ENCODE data around the gene CYRIA.

DNA sequence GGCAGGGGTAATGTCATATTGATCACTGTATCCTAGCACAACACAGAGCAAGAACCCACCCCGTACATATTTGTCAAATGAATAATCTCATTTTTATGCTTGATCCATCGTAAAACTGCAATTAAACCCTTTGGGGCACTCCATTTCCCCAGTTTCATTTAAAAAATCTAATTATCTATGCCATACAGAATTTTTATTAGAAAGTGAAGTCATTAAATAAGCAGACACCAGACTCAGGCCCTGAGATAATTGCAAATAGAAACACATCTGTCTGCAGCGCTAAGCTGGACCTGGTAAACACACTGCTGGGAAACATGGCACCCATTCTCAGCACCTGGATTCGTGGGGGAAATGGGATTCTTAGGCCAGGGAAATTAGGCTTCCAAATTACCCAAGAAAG, 5.1 kb downstream of the CYRIA start:
- no peak for TF ChIP-seq JUND (IDR thresholded peaks at IDR 0.05)
- TF ChIP-seq, protein P1, sequence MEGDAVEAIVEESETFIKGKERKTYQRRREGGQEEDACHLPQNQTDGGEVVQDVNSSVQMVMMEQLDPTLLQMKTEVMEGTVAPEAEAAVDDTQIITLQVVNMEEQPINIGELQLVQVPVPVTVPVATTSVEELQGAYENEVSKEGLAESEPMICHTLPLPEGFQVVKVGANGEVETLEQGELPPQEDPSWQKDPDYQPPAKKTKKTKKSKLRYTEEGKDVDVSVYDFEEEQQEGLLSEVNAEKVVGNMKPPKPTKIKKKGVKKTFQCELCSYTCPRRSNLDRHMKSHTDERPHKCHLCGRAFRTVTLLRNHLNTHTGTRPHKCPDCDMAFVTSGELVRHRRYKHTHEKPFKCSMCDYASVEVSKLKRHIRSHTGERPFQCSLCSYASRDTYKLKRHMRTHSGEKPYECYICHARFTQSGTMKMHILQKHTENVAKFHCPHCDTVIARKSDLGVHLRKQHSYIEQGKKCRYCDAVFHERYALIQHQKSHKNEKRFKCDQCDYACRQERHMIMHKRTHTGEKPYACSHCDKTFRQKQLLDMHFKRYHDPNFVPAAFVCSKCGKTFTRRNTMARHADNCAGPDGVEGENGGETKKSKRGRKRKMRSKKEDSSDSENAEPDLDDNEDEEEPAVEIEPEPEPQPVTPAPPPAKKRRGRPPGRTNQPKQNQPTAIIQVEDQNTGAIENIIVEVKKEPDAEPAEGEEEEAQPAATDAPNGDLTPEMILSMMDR (IDR thresholded peaks at IDR 0.05; ENCODE audit: low read depth, low read length, missing input control) = no peak
- no peak for TF ChIP-seq EGR1 (IDR thresholded peaks at IDR 0.05; ENCODE audit: low read depth in 2 of 2)
- no peak for TF ChIP-seq YY1 (IDR thresholded peaks at IDR 0.05)
- TF ChIP-seq RXRA (IDR thresholded peaks at IDR 0.05) = no peak
- TF ChIP-seq, protein P2, sequence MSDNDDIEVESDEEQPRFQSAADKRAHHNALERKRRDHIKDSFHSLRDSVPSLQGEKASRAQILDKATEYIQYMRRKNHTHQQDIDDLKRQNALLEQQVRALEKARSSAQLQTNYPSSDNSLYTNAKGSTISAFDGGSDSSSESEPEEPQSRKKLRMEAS (IDR thresholded peaks at IDR 0.05) = no peak
- no peak for TF ChIP-seq TAF1 (conservative IDR thresholded peaks at IDR 0.05)

All from liver (tissue), 3 donors.